ENCODE results near the gene FAM25C.
"Not testable (repeated sequence)": the region's sequence is repeated elsewhere in the genome, so short reads cannot be mapped to it uniquely, and the experiment has no call there.

Gene FAM25C

DNA sequence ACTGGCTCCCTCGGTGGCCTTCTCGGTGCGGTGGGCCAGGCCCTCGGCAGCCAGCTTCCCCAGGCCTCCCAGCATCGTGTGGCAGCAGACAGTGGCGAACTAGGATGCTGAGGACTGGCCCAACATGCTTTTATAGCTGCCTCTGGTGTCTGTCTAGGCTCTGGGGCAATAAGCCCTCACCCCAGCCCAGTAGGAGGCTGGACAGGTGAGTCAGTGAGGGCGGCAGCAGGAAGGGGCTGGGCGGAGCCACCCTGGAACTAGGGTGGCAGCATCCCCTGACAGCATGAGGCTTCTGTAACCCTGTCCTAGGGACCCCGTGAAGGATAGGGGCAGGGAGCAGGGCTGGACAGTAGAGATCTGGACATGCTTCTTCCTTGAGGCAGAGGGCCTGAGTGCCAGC is at the start of gene FAM25C:
TSS of gene FAM25C (minus strand) at position 101 of the 400 bp plus-strand sequence. CDS start at position 75, 26 bp downstream.
- not testable (repeated sequence) for DNase-seq

DNA sequence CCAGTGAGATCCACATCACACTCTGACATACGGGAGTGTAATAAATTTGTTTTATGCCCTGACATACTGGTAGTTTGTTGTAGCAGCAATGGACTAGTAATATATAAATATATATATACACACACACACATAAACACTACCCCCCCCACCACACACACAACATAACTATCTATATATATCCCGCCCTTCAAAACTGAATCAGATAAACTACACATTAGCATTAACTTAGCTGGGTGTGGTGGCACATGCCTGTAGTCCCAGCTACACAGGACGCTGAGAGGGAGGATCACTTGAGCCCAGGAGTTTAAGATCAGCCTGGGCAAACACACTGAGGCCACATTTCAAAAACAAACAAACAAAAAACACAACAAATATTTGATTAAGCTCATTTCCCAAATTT is 45.0 kb upstream of the FAM25C start:
- not testable (repeated sequence) for DNase-seq

DNA sequence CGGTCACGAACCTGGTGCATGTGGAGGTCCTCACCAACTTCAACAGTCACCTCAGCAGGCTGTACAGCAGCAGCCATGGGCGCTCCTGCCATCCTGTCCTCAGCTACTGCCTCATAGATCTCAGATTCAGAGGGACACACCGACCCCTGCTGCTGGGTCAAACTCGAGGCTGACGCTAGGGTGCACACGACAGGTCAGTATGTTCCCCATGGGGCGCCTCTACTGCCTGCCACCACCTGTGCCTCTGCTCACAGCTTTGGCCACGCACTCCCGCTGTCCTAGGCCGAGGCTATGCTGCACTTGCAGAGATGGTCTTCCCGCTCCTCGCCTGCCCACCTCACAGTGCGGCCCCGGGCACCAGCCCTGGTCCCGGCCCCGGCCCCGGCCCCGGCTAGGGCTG is 31.8 kb upstream of the FAM25C start:
- not testable (repeated sequence) for DNase-seq

GRCh38 chr10:48002306-48002705 is 2.7 kb upstream of the FAM25C start:
- not testable (repeated sequence) for DNase-seq

GRCh38 chr10:47994045-47994444 is 5.5 kb downstream of the FAM25C start:
- not testable (repeated sequence) for DNase-seq

DNA sequence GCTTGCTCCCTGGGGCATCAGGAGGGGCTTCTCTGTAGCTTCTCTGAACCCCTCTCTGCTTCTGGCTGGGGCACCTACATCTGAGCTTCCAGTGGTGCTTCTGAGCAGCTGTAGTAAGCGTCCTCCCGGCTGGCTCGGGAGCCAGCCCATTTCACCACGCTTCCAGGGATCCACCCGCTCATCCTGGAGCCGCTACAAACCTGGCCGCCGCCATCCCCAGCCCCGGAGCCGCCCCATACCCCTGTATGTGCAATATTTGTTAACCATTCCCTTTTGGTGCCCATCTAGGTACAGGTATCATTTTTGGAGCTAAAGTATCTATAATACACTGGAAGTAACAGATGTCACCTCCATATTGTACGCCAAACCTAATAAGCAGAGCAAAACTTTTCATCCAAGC is 7.0 kb downstream of the FAM25C start:
- DNase-seq: not testable (repeated sequence)

- not testable (repeated sequence) for DNase-seq
Measured at GRCh38 chr10:47991706-47992105, 7.9 kb downstream of the FAM25C start.

DNA sequence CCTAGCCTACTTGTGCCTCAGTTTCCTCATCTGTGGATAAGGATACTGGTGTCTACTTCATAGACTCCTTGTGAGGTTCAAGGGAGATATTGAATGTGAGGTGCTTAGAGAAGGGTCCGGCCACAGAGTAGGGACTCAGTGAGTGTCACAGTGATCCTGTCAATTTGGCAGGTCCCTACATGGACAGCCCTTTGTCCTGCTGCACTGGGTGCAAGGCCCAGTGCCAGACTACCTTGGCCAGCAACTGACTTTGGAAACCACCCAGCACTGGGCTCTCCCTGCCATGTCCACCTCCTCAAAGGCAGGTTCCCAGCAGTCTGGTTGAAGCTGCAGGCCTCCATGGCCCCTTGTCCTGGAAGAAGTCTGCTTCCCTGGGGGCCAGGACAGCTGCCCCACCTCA is 9.5 kb downstream of the FAM25C start:
- not testable (repeated sequence) for DNase-seq

DNA sequence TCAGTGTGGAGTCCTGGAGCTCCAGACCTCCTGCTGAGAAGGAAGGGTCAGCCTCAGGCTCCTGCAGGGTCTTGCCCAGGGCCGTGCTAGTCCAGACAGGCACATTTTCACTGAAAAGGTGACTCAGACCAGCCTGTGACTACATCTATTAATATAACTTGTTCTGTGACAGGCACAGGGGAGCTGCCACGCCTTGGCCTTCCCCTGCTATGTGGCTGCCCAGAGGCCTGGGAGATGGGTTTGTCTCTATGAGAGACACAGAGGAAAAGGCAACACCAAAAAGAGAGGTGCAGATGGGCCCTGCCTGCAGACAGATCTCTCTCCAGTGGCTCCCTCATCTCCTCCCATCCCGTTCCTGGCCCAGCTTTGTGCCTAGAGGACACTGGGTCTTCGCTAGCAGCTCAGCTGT is 10.0 kb downstream of the FAM25C start:
- DNase-seq: not testable (repeated sequence)

- DNase-seq: not testable (repeated sequence)
Measured at GRCh38 chr10:47988718-47989541, 10.7 kb downstream of the FAM25C start.

GRCh38 chr10:47987952-47988351 is 11.6 kb downstream of the FAM25C start:
- not testable (repeated sequence) for DNase-seq

GRCh38 chr10:47986413-47987230 is 13.0 kb downstream of the FAM25C start:
- not testable (repeated sequence) for DNase-seq

GRCh38 chr10:47975409-47975808 is 24.2 kb downstream of the FAM25C start:
- not testable (repeated sequence) for DNase-seq

DNA sequence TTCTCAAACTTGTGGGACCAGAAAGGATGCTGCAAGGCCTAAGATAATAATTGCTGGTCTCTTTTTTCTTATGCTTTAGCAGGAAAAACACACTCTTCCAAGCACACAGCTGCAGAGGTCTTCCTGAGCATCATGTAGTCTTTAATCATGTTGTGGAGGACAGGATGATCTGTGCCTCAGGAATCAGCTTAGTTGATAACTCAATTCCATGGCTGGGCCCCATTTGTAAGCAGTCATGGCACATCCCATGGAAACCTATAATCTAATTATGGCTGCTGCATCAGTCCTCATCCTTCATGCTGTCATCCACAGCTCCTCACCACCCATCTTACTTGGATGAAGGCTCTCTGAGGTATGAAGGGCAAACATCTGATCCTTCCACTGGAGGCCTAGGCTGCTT is 26.5 kb downstream of the FAM25C start:
- not testable (repeated sequence) for DNase-seq

- DNase-seq: not testable (repeated sequence)
Measured at GRCh38 chr10:47972077-47972476, 27.5 kb downstream of the FAM25C start.

- DNase-seq: not testable (repeated sequence)
Measured at GRCh38 chr10:47971598-47971997, 28.0 kb downstream of the FAM25C start.

DNA sequence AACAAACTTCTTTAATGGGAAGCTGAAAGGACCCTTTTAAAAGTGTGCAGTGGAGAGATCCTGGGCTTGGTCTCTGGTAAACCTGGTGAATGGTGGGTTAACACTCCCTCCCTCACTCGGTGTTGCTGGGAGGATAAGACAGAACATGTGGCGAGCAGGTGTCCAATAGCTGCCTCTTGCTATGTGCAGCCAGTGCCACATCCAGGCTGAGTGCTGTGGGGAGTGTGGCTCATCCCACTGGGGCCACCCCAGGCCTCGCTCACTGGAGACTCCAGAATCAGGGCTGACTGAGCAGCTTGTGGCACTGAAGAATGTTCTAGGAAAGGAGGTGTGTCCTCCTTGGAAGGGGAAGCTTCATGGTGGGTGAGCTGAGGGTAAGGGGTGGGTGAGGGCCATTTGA is 29.5 kb downstream of the FAM25C start:
- DNase-seq: not testable (repeated sequence)

GRCh38 chr10:47968988-47969387 is 30.6 kb downstream of the FAM25C start:
- not testable (repeated sequence) for DNase-seq

DNA sequence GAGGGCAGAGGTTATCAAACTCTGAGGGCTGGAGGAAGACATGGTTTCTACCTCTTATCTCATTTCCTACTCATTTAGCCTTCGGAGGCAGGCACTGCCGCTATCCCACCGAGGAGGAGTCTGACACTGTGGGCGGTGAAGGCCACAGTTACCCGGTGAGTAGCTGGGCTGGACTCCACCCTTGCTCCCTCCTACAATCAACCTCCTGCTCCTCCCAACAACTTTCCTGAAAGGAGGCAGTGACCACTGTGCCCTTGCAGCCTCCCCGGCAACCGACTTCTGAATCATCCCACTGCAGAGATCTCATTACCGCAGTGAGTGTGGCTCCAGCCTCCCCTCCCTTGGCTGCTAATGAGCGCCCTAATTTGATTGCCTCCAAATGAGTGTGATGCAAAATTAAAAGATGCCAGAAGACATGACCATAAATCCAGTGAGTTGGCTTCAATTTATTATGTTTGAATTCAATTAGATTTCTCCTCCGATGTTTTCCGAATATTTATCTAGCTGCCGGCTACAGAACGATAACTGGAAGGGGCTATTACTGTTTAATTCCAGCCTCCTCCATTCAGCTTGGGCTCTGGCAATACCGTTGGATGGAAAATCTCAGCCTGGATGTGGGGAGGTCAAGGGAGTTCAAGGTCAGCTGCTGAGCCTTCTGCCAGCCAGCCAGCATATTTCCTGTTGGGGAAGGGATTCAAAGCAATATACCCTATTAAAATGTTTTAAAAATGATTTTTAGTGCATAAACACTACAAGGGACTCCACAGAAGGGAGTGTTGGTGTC is 35.1 kb downstream of the FAM25C start:
- DNase-seq: not testable (repeated sequence)

DNA sequence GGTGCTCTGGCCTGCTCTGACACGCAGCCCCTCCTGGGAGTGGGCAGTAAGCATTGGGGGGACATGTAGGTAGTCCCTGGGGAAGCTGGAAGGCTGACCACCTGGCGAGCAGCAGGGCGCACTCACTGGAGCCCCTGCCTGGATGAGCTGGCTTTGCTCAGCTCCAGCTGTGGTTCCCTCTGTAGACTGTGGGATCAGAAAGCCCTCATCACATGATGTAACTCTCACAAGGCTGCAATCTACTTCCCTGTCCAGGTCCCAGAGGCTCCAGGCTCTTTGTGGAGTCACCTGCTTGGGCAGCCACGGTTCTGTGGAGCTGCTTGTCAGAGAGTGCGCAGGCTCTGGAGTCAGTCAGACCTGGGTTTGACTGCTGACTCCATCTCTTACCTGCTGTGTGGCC is 36.8 kb downstream of the FAM25C start:
- DNase-seq: not testable (repeated sequence)

DNA sequence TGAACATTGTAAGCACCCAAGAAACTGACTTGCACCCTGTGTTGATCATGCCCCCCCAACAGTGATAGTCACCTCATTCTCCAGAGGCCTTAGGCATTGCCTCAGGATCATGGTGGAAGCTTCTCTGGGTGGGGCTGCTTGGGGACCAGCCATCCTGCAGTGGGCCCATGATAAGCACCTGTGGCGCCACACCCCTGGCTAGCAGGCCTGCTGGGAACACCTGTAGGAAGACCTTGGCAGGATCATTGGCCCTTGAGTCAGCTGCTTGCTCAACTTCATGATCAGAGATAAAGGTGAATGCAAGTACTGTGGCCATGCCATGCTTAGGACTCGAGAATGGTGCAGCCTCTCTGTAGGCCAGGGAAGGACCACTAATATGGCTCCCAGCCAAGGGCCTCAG is 38.9 kb downstream of the FAM25C start:
- not testable (repeated sequence) for DNase-seq

DNA sequence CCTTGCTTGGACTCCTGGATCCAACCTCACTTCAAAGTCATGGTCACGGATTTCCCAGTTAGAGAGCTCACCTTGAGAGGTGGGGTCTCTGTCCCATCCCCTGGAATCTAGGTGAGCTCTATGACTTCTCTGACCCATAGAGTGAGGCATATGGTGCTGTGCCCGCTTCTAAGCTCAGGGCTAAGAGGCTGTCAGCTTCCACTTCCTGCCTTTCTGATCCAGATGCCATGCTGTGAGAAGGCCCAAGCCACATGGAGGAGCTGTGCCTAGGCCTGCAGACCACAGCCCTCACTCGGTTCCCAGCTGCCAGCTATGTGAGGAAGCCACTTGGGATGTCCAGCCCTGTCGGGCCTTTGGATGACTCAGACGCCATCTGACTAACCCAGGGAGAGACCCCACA is 39.9 kb downstream of the FAM25C start:
- DNase-seq: not testable (repeated sequence)

DNA sequence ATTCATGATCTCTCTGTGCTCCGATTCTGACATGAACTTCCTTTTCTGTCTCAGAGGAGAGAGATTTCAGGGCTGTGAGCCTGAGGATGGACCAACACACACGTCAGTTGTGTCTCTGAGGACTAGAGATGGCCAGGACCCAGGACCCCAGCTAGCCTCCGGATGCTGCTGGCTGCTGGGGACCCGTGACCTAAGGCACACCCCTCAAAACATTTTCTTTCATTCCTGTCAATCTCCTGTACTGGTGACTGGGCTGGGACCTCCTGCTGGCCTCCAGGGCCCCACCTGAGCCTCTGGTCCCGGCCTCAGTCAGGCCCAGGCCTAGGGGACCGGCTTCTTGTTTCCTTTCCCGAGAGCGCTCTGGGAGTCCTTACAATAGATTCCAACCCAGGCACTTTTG is 42.4 kb downstream of the FAM25C start:
- DNase-seq: not testable (repeated sequence)

Measured in NCI-H446 (cell line).